PFSK-1 (cell line): ENCODE measurements around the gene LY9.

ENCODE experiments used
- POLR2AphosphoS5 ChIP-seq: IDR thresholded peaks from 2 replicates; pipeline ENCODE4 v1.6.1; 2012; ENCODE audit warnings: low read depth, mild to moderate bottlenecking, control low read depth, low read length, moderate library complexity
- TAF1 ChIP-seq: IDR thresholded peaks from 2 replicates; pipeline ENCODE4 v1.6.1; 2012; ENCODE audit warnings: low read length, control low read depth, borderline replicate concordance; ENCODE audit not compliant: insufficient read depth
- TF ChIP-seq, protein P1 (sequence below), 2 experiments: IDR thresholded peaks; 2 replicates each; pipeline versions ENCODE4 v1.6.1 to v1.8.0; 2011 to 2012; ENCODE audit warnings: low read depth in 2 of 2, low read length in 2 of 2, control low read depth in 1 of 2, inconsistent platforms in 1 of 2, mild to moderate bottlenecking in 1 of 2, moderate library complexity in 1 of 2; ENCODE audit not compliant: insufficient read depth in 1 of 2

DNA sequence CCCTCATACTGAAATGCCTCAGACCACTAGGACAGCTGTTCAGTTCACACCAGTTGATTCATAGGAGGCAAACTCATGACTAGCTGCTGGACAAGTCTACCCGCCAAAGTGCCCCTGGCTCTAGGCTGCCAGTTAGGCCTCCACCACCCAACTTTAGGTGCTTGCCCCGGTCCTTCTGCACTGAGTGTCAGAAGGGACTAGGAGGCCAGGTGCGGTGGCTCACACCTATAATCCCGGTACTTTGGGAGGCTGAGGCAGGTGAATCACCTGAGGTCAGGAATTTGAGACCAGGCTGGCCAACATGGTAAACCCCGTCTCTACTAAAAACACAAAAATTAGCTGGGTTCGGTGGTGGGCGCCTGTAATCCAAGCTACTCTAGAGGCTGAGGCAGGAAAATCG, 18.9 kb downstream of the LY9 start:
- TF ChIP-seq, protein P1, sequence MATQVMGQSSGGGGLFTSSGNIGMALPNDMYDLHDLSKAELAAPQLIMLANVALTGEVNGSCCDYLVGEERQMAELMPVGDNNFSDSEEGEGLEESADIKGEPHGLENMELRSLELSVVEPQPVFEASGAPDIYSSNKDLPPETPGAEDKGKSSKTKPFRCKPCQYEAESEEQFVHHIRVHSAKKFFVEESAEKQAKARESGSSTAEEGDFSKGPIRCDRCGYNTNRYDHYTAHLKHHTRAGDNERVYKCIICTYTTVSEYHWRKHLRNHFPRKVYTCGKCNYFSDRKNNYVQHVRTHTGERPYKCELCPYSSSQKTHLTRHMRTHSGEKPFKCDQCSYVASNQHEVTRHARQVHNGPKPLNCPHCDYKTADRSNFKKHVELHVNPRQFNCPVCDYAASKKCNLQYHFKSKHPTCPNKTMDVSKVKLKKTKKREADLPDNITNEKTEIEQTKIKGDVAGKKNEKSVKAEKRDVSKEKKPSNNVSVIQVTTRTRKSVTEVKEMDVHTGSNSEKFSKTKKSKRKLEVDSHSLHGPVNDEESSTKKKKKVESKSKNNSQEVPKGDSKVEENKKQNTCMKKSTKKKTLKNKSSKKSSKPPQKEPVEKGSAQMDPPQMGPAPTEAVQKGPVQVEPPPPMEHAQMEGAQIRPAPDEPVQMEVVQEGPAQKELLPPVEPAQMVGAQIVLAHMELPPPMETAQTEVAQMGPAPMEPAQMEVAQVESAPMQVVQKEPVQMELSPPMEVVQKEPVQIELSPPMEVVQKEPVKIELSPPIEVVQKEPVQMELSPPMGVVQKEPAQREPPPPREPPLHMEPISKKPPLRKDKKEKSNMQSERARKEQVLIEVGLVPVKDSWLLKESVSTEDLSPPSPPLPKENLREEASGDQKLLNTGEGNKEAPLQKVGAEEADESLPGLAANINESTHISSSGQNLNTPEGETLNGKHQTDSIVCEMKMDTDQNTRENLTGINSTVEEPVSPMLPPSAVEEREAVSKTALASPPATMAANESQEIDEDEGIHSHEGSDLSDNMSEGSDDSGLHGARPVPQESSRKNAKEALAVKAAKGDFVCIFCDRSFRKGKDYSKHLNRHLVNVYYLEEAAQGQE (IDR thresholded peaks at IDR 0.05; ENCODE audit: insufficient read depth in 1 of 2, low read depth in 2 of 2, low read length in 2 of 2), result no peak
- TF ChIP-seq POLR2AphosphoS5, result no peak
- no peak for TF ChIP-seq TAF1
